Endothelial cell (in vitro differentiated cells): ENCODE results near the gene ATRIP. TPM values are rescaled to one million over a fixed set of nuclear protein-coding genes. Genes with fewer than 3 reads are reported as not detected.

Experiments used
- DNase-seq: peaks from one replicate; pipeline ENCODE4 v3.0.0; 2021; ENCODE audit warnings: low spot score
- H3K27ac Mint-ChIP-seq: one replicate; pipeline ENCODE4 v1.8.0; 2021; ENCODE audit warnings: mixed read lengths, inconsistent platforms; ENCODE audit not compliant: unreplicated experiment
- H3K27me3 Mint-ChIP-seq: one replicate; pipeline ENCODE4 v1.8.0; 2021; ENCODE audit warnings: mild to moderate bottlenecking, moderate library complexity, mixed read lengths, inconsistent platforms; ENCODE audit not compliant: unreplicated experiment
- H3K36me3 Mint-ChIP-seq: one replicate; pipeline ENCODE4 v1.8.0; 2021; ENCODE audit warnings: mild to moderate bottlenecking, low read depth, mixed read lengths, inconsistent platforms; ENCODE audit not compliant: unreplicated experiment
- H3K4me1 Mint-ChIP-seq: one replicate; pipeline ENCODE4 v1.8.0; 2021; ENCODE audit warnings: mild to moderate bottlenecking, mixed read lengths, inconsistent platforms; ENCODE audit not compliant: unreplicated experiment
- H3K4me3 Mint-ChIP-seq: one replicate; pipeline ENCODE4 v1.8.0; 2021; ENCODE audit warnings: mild to moderate bottlenecking, mixed read lengths, inconsistent platforms; ENCODE audit not compliant: unreplicated experiment
- H3K9me3 Mint-ChIP-seq: one replicate; pipeline ENCODE4 v1.8.0; 2021; ENCODE audit warnings: mixed read lengths, inconsistent platforms; ENCODE audit not compliant: unreplicated experiment
- CTCF ChIP-seq: fragments of 200-600 bp; sonication (generic); IDR thresholded peaks from one replicate; pipeline ENCODE4 v1.5.0; 2021; ENCODE audit warnings: antibody characterized with exemption; ENCODE audit not compliant: unreplicated experiment
- long read RNA-seq: library from polyadenylated mRNA; unstranded; transcript quantifications from one replicate; pipeline ENCODE4 v2.0.0, GENCODE V29; 2020; ENCODE audit not compliant: unreplicated experiment
- total RNA-seq: library from RNA; stranded (reverse); fragmentation: NEBNext Ultra II Directional; extraction: Animal tissue kit (Norgen Biotek cat#: 25700); gene quantifications from one replicate; pipeline ENCODE4 v1.2.1, GENCODE V29; 2021; ENCODE audit not compliant: unreplicated experiment

The ATRIP gene
- 11.2 TPM for total RNA-seq
- long read RNA-seq, full-length matches to known transcripts, result 9 of 13 reads
- long read RNA-seq, partial matches to known transcripts, result 2 of 13 reads
- long read RNA-seq, other reads (novel, unspliced or antisense), result 2 of 13 reads

- peaks cover 24% of the 10 kb centered on the region for H3K4me1 Mint-ChIP-seq
- peaks cover 5% of the 10 kb centered on the region for H3K36me3 Mint-ChIP-seq
- no peak for TF ChIP-seq CTCF
- H3K27me3 Mint-ChIP-seq, result peaks cover 5% of the 10 kb centered on the region
- peak within 1 kb of the TSS; percentile 92 for H3K4me3 Mint-ChIP-seq
- no peaks in the 10 kb centered on the region for H3K9me3 Mint-ChIP-seq
- H3K27ac Mint-ChIP-seq, result peak within 1 kb of the TSS; percentile 46
- DNase-seq, result peak; percentile 90
Measured at GRCh38 chr3:48446425-48447193, at the start of gene ATRIP. Gene ATRIP, plus strand, starts transcription at chr3:48446737. Its CDS starts 109 bp downstream, at chr3:48446846.

GRCh38 chr3:48397767-48398681 is 48.5 kb upstream of the ATRIP start:
- peaks cover under 1% of the 10 kb centered on the region for H3K36me3 Mint-ChIP-seq
- TF ChIP-seq CTCF, result no peak
- H3K9me3 Mint-ChIP-seq, result no peaks in the 10 kb centered on the region
- peaks cover 11% of the 10 kb centered on the region for H3K27me3 Mint-ChIP-seq
- H3K4me1 Mint-ChIP-seq, result peaks cover 4% of the 10 kb centered on the region
- peak overlapping the region; percentile 57 for H3K4me3 Mint-ChIP-seq
- DNase-seq, result no peak
- H3K27ac Mint-ChIP-seq, result peak overlapping the region; percentile 75

- peaks cover 4% of the 10 kb centered on the region for H3K4me1 Mint-ChIP-seq
- peaks cover 5% of the 10 kb centered on the region for H3K36me3 Mint-ChIP-seq
- H3K4me3 Mint-ChIP-seq, result no peak overlapping the region
- DNase-seq, result no peak
- no peak for TF ChIP-seq CTCF
- no peak overlapping the region for H3K27ac Mint-ChIP-seq
- no peaks in the 10 kb centered on the region for H3K9me3 Mint-ChIP-seq
- H3K27me3 Mint-ChIP-seq, result peaks cover 7% of the 10 kb centered on the region
Measured at GRCh38 chr3:48398701-48399386, 47.7 kb upstream of the ATRIP start.

- no peak overlapping the region for H3K4me3 Mint-ChIP-seq
- no peak overlapping the region for H3K27ac Mint-ChIP-seq
- no peak for TF ChIP-seq CTCF
- H3K9me3 Mint-ChIP-seq, result no peaks in the 10 kb centered on the region
- no peak for DNase-seq
- H3K36me3 Mint-ChIP-seq, result peaks cover 8% of the 10 kb centered on the region
- H3K4me1 Mint-ChIP-seq, result peaks cover 4% of the 10 kb centered on the region
- peaks cover 7% of the 10 kb centered on the region for H3K27me3 Mint-ChIP-seq
Measured at GRCh38 chr3:48399387-48400172, 47.0 kb upstream of the ATRIP start.
